ENCODE results near the gene GBP7.

DNA sequence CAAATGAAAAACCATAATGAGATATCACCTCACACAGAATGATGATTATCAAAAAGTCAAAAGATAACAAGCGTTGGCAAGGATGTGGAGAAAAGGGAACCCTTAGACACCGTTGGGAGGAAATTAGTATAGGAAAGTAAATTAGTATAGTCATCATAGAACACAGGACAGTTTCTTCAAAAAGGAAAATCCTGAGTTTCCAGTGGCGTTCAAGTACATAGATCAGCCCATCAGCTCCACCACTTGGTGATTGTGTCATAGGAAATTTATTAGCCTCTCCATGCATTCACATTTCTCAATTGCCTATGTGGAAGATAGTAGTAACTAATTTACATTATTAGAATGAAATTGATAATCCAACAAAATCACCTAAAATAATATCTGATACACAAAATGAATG lies 29.1 kb downstream of the GBP7 start:
- TF ChIP-seq, protein P1, sequence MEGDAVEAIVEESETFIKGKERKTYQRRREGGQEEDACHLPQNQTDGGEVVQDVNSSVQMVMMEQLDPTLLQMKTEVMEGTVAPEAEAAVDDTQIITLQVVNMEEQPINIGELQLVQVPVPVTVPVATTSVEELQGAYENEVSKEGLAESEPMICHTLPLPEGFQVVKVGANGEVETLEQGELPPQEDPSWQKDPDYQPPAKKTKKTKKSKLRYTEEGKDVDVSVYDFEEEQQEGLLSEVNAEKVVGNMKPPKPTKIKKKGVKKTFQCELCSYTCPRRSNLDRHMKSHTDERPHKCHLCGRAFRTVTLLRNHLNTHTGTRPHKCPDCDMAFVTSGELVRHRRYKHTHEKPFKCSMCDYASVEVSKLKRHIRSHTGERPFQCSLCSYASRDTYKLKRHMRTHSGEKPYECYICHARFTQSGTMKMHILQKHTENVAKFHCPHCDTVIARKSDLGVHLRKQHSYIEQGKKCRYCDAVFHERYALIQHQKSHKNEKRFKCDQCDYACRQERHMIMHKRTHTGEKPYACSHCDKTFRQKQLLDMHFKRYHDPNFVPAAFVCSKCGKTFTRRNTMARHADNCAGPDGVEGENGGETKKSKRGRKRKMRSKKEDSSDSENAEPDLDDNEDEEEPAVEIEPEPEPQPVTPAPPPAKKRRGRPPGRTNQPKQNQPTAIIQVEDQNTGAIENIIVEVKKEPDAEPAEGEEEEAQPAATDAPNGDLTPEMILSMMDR (IDR thresholded peaks at IDR 0.05 in 2 of 3, conservative IDR thresholded peaks at IDR 0.05 in 1 of 3; ENCODE audit: control insufficient read depth in 2 of 3, extremely low read depth in 1 of 3, insufficient read depth in 1 of 3, low read depth in 3 of 3, low read length in 3 of 3) = no peak
- TF ChIP-seq POLR2AphosphoS5 (IDR thresholded peaks at IDR 0.05; ENCODE audit: low read length) (no peak), CREB1 (IDR thresholded peaks at IDR 0.05; ENCODE audit: low read depth) (no peak), SIN3A (IDR thresholded peaks at IDR 0.05; ENCODE audit: low read depth, low read length) (no peak)

Measured in GM12878 (cell line).